IMR-90 (cell line): Measurements from ENCODE around the gene POC1B. TPM values are rescaled to one million over a fixed set of nuclear protein-coding genes. Genes with fewer than 3 reads are reported as not detected.

Experiments
- ATAC-seq: fragments of 200-7000 bp; cut with Tn5 transposase; 2 replicates; pipeline ENCODE4 v1.9.1; 2020; ENCODE audit warnings: low read depth, mild to moderate bottlenecking, moderate library complexity
- BruUV-seq: library from RNA; stranded (reverse); fragments of 400-500 nt; replicated peaks from 2 replicates; lab custom pipeline; 2021; lab: Mats Ljungman, UMichigan
- CTCF ChIA-PET: fragments of 300-600 bp; formaldehyde crosslinking; extraction: SDS; loops from one replicate; lab custom pipeline; 2021; ENCODE audit warnings: antibody characterized with exemption; lab: Yijun Ruan, JAX
- POLR2A ChIA-PET: fragments of 300-600 bp; sonication (Branson Sonifier 250); formaldehyde crosslinking; loops from one replicate; lab custom pipeline; 2022; ENCODE audit warnings: antibody characterized with exemption; ENCODE audit not compliant: unreplicated experiment; lab: Charles Lee
- DNase-seq: peaks from one replicate; pipeline ENCODE4 v3.0.0; 2013
- H2AFZ ChIP-seq: replicated peaks from 2 replicates; pipeline ENCODE3; 2013; ENCODE audit warnings: low read length, mild to moderate bottlenecking; ENCODE audit not compliant: poor library complexity
- H2AK5ac ChIP-seq: 2 replicates; pipeline ENCODE4 v1.6.1; 2013; ENCODE audit warnings: low read depth, low read length, inconsistent platforms
- H2AK9ac ChIP-seq: replicated peaks from 2 replicates; pipeline ENCODE3; 2013; ENCODE audit warnings: mild to moderate bottlenecking, low read depth, low read length, moderate library complexity; ENCODE audit not compliant: poor library complexity
- H2BK120ac ChIP-seq: 2 replicates; pipeline ENCODE4 v1.6.1; 2013; ENCODE audit warnings: low read depth, low read length, inconsistent platforms
- H2BK15ac ChIP-seq: 3 replicates; pipeline ENCODE4 v1.6.1; 2013; ENCODE audit warnings: low read depth, low read length, inconsistent platforms
- H2BK20ac ChIP-seq: 2 replicates; pipeline ENCODE4 v1.6.1; 2013; ENCODE audit warnings: low read depth, mild to moderate bottlenecking, inconsistent platforms, low read length, moderate library complexity
- H2BK5ac ChIP-seq: 2 replicates; pipeline ENCODE4 v1.6.1; 2013; ENCODE audit warnings: mild to moderate bottlenecking, low read depth, low read length, inconsistent platforms; ENCODE audit not compliant: poor library complexity, severe bottlenecking
- H3K14ac ChIP-seq: replicated peaks from 2 replicates; pipeline ENCODE4 v1.6.1; 2013; ENCODE audit warnings: low read depth, low read length, inconsistent platforms
- H3K18ac ChIP-seq: 2 replicates; pipeline ENCODE4 v1.6.1; 2013; ENCODE audit warnings: low read depth, low read length, control low read depth
- H3K23ac ChIP-seq: 2 replicates; pipeline ENCODE4 v1.6.1; 2013; ENCODE audit warnings: low read depth, low read length, inconsistent platforms
- H3K27ac ChIP-seq: 2 replicates; pipeline ENCODE4 v1.5.1; 2013; ENCODE audit warnings: mild to moderate bottlenecking, control low read depth, low read length; ENCODE audit not compliant: insufficient read depth
- H3K27me3 ChIP-seq: 2 replicates; pipeline ENCODE4 v1.6.1; 2013; ENCODE audit warnings: low read length; ENCODE audit not compliant: control insufficient read depth, insufficient read depth
- H3K36me3 ChIP-seq: 2 replicates; pipeline ENCODE4 v1.6.1; 2013; ENCODE audit warnings: low read length, mixed read lengths; ENCODE audit not compliant: control insufficient read depth, insufficient read depth
- H3K4ac ChIP-seq: 2 replicates; pipeline ENCODE4 v1.6.1; 2013; ENCODE audit warnings: low read depth, low read length, inconsistent platforms
- H3K4me1 ChIP-seq: 2 replicates; pipeline ENCODE4 v1.6.1; 2013; ENCODE audit warnings: low read length, mixed read lengths; ENCODE audit not compliant: control insufficient read depth, insufficient read depth
- H3K4me2 ChIP-seq: 2 replicates; pipeline ENCODE4 v1.6.1; 2013; ENCODE audit warnings: low read depth, mild to moderate bottlenecking, control low read depth, low read length, moderate library complexity
- H3K4me3 ChIP-seq: 2 replicates; pipeline ENCODE4 v1.5.1; 2013; ENCODE audit warnings: low read depth, mild to moderate bottlenecking, control low read depth, low read length, moderate library complexity; ENCODE audit not compliant: insufficient read depth
- H3K56ac ChIP-seq: 2 replicates; pipeline ENCODE4 v1.6.1; 2013; ENCODE audit warnings: low read length, inconsistent platforms; ENCODE audit not compliant: insufficient read depth; ENCODE audit errors: extremely low read depth
- H3K79me1 ChIP-seq, 2 experiments: 2 replicates each; pipeline ENCODE4 v1.6.1; 2013; ENCODE audit warnings: low read length in 2 of 2, inconsistent platforms in 1 of 2, low read depth in 1 of 2
- H3K9ac ChIP-seq: 2 replicates; pipeline ENCODE4 v1.6.1; 2013; ENCODE audit warnings: low read depth, low read length, control low read depth
- H3K9me1 ChIP-seq: 2 replicates; pipeline ENCODE4 v1.6.1; 2013; ENCODE audit warnings: low read length, inconsistent platforms; ENCODE audit not compliant: insufficient read depth
- H3K9me3 ChIP-seq: 2 replicates; pipeline ENCODE4 v1.6.1; 2013; ENCODE audit warnings: low read length; ENCODE audit not compliant: control insufficient read depth, insufficient read depth
- H4K20me1 ChIP-seq: 2 replicates; pipeline ENCODE4 v1.6.1; 2013; ENCODE audit warnings: low read length, inconsistent platforms; ENCODE audit not compliant: insufficient read depth
- H4K5ac ChIP-seq: 2 replicates; pipeline ENCODE4 v1.6.1; 2013; ENCODE audit warnings: mild to moderate bottlenecking, low read depth, low read length, control low read depth
- H4K8ac ChIP-seq, 2 experiments: 2 replicates each; pipeline ENCODE4 v1.6.1; 2013; ENCODE audit warnings: low read depth in 2 of 2, low read length in 2 of 2, control low read depth in 1 of 2, inconsistent platforms in 1 of 2
- H4K91ac ChIP-seq: 2 replicates; pipeline ENCODE4 v1.6.1; 2013; ENCODE audit warnings: low read depth, low read length, inconsistent platforms; ENCODE audit not compliant: insufficient read depth
- BHLHE40 ChIP-seq: fragments of 150-350 bp; IDR thresholded peaks from 2 replicates; pipeline ENCODE4 v1.6.1; 2016; ENCODE audit warnings: mild to moderate bottlenecking, low read depth, low read length
- ELK1 ChIP-seq: fragments of 150-350 bp; IDR thresholded peaks from 2 replicates; pipeline ENCODE4 v1.6.1; 2016; ENCODE audit warnings: low read depth, mild to moderate bottlenecking, low read length, moderate library complexity, borderline replicate concordance
- NFE2L2 ChIP-seq: fragments of 150-350 bp; IDR thresholded peaks from 2 replicates; pipeline ENCODE4 v1.6.1; 2016; ENCODE audit warnings: low read depth, mild to moderate bottlenecking, low read length
- WGBS, 2 experiments: methylation state at CpG; one replicate each; pipeline versions ENCODE4 v1.1.5 to v1.1.7; 2013; ENCODE audit warnings: missing lambda C conversion rate in 2 of 2; ENCODE audit not compliant: insufficient read length in 1 of 2; ENCODE audit errors: extremely low coverage in 2 of 2; 5-methylcytosine and 5-hydroxymethylcytosine counted together
- dilution Hi-C: fragments of 300-500 bp; cut with HindIII; formaldehyde crosslinking; loops from one replicate; pipeline ENCODE4 v1.14.3; 2018; ENCODE audit warnings: low sequenced_read_pairs; ENCODE audit not compliant: unreplicated experiment
- in situ Hi-C: fragments of 300-500 bp; cut with MboI; formaldehyde crosslinking; loops from 3 replicates; pipeline ENCODE4 v1.14.3; 2019; ENCODE audit warnings: low sequenced_read_pairs, inconsistent platforms, mixed read lengths
- intact Hi-C: fragments of 100-400 bp; cut with micrococcal nuclease; formaldehyde crosslinking; loops from 2 replicates; pipeline ENCODE4 v1.10.0; 2022
- polyA plus RNA-seq, 3 experiments: library from polyadenylated mRNA; depleted of rRNA; stranded (reverse); fragments of >200 nt; gene quantifications; 2 replicates each; pipeline ENCODE4 v1.2.3, GENCODE V29; 2012; ENCODE audit warnings: low replicate concordance in 1 of 3
- total RNA-seq: library from RNA; depleted of rRNA; stranded (reverse); fragments of >200 nt; gene quantifications from 2 replicates; pipeline ENCODE4 v1.2.3, GENCODE V29; 2012

The POC1B gene
- total and polyA plus RNA-seq, 2 of the 4 experiments (the other 2 are of a cell fraction), result 5.0 to 10.4 TPM

DNA sequence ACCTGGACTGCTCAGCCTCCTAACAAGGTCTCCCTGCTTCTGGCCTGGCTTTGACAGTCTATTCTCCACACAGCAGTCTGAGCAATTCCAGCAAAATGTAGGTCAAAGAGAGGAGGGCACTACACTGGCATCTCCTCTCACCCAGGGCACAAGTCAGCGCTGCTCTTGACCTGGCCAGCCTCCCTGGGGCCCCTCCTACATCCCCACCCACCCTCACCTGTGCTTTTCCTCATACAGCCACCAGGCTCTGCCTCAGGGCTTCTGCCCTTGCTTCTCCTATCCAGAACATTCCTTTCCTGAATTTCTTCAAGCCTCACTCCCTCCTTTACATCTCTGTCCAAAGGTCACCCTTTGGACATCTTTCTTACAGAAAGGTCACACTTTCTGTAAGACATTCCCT lies 34.9 kb downstream of the POC1B start:
- DNase-seq, result no peak
- H4K8ac ChIP-seq, result no peak overlapping the region
- H3K18ac ChIP-seq, result no peak overlapping the region
- peaks cover 7% of the 10 kb centered on the region for H3K9me1 ChIP-seq
- no peak overlapping the region for H3K56ac ChIP-seq
- no peak for ATAC-seq
- H2AK5ac ChIP-seq, result no peak overlapping the region
- H4K5ac ChIP-seq, result no peak overlapping the region
- H3K14ac ChIP-seq, result no peak overlapping the region
- no TSS peak for BruUV-seq
- no peaks in the 10 kb centered on the region for H4K20me1 ChIP-seq
- no peak overlapping the region for H3K27ac ChIP-seq
- TF ChIP-seq NFE2L2 (no peak), BHLHE40 (no peak), ELK1 (no peak)
- no peak overlapping the region for H2BK15ac ChIP-seq
- H2AK9ac ChIP-seq, result no peak overlapping the region
- no peaks in the 10 kb centered on the region for H3K9me3 ChIP-seq
- H2BK5ac ChIP-seq, result no peak overlapping the region
- no peak overlapping the region for H3K9ac ChIP-seq
- H3K23ac ChIP-seq, result no peak overlapping the region
- ChIA-PET CTCF (no interaction called here), POLR2A (no interaction called here)
- 80% methylated on average over 1 of the region's 1 CpG; no CpG with 5 or more reads in 1 of the 2 experiments for WGBS, 2 experiments
- no peak overlapping the region for H2BK20ac ChIP-seq
- no peak overlapping the region for H2BK120ac ChIP-seq
- no peak overlapping the region for H3K4ac ChIP-seq
- dilution Hi-C loops (no loop called here), intact Hi-C loops (no loop called here), in situ Hi-C loops (no loop called here)
- no peak overlapping the region for H3K4me2 ChIP-seq
- H3K27me3 ChIP-seq, result no peaks in the 10 kb centered on the region
- H4K91ac ChIP-seq, result no peak overlapping the region
- peaks cover 6% of the 10 kb centered on the region for H3K4me1 ChIP-seq
- H2AFZ ChIP-seq, result no peak overlapping the region
- peaks cover 5% of the 10 kb centered on the region for H3K36me3 ChIP-seq
- no peak overlapping the region for H3K4me3 ChIP-seq
- peaks cover 0 to 10% of the 10 kb centered on the region in 2 experiments; a peak in 2 of 4 replicates for H3K79me1 ChIP-seq
